ENCODE measurements around the gene QSOX1.

The QSOX1 gene

GRCh38 chr1:180150982-180151381 is 3.7 kb upstream of the QSOX1 start:
- DNase-seq, result no peak

- DNase-seq, result no peak
These were observed 3.2 kb upstream of the QSOX1 start for GRCh38 chr1:180151508-180151907.

- DNase-seq, result no peak
These were observed 2.1 kb upstream of the QSOX1 start for GRCh38 chr1:180152588-180152987.

- no peak for DNase-seq
These were observed 1.6 kb upstream of the QSOX1 start for GRCh38 chr1:180153032-180153431.

- no peak for DNase-seq
These were observed 705 bp upstream of the QSOX1 start for GRCh38 chr1:180154003-180154324.

GRCh38 chr1:180155182-180155682 is 563 bp downstream of the QSOX1 start:
- DNase-seq, result no peak

- DNase-seq, result no peak
These were observed 1.5 kb downstream of the QSOX1 start for GRCh38 chr1:180156201-180156600.

- DNase-seq, result no peak
These were observed 2.0 kb downstream of the QSOX1 start for GRCh38 chr1:180156631-180157091.

- DNase-seq, result no peak
These were observed 2.4 kb downstream of the QSOX1 start for GRCh38 chr1:180157108-180157507.

- DNase-seq, result no peak
These were observed 2.9 kb downstream of the QSOX1 start for GRCh38 chr1:180157576-180158057.

GRCh38 chr1:180158149-180159147 is 3.8 kb downstream of the QSOX1 start:
- DNase-seq, result no peak

- DNase-seq, result no peak
These were observed 5.7 kb downstream of the QSOX1 start for GRCh38 chr1:180160357-180160756.

GRCh38 chr1:180163041-180163440 is 8.4 kb downstream of the QSOX1 start:
- no peak for DNase-seq

GRCh38 chr1:180165096-180165495 is 10.4 kb downstream of the QSOX1 start:
- DNase-seq, result no peak

- DNase-seq, result no peak
These were observed 11.1 kb downstream of the QSOX1 start for GRCh38 chr1:180165509-180166435.

GRCh38 chr1:180166436-180166800 is 11.7 kb downstream of the QSOX1 start:
- DNase-seq, result no peak

GRCh38 chr1:180167021-180167701 is 12.5 kb downstream of the QSOX1 start:
- no peak for DNase-seq

- no peak for DNase-seq
These were observed 13.2 kb downstream of the QSOX1 start for GRCh38 chr1:180167721-180168467.

- DNase-seq, result peak; percentile 21
These were observed 14.3 kb downstream of the QSOX1 start for GRCh38 chr1:180168786-180169639.

GRCh38 chr1:180169640-180170195 is 15.0 kb downstream of the QSOX1 start:
- no peak for DNase-seq
